ENCODE data around the gene MSH2.

DNA sequence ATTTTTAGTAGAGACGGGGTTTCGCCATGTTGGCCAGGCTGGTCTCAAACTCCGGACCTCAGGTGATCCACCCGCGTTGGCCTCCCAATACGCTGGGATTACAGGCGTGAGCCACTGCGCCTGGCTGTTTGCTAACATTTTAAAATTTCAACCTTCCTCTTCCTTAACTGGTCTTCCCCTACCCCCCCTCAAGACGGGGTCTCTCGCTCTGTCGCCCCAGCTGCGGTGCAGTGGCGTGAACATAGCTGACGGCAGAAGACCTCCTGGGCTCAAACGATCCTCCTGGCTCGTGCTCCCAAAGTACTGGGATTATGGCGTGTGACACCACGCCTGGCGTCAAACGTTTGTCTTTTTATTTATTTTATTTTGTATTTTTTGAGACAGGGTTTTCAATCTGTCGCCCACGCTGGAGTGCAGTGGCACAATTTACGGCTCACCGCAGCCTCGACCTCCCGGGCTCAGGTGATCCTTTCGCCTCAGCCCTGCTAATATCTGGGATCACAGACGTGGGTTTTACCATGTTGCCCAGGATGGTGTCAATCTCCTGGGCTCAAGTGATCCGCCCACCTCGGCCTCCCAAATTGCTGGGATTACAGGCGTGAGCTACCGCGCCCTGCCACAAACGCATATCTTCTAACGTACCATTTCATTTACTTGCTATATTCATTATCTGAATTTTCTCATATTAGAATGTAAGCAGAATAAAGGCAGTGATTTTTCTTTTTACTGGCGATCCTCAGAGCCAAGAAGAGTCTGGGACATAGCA is 984 bp upstream of the MSH2 start:
- TF ChIP-seq CTCF (IDR thresholded peaks at IDR 0.05), result no peak
- no peak for TF ChIP-seq POLR2A (IDR thresholded peaks at IDR 0.05)
